RPMI8226 (cell line): ENCODE results near the gene GPBAR1.

Source experiments
- DNase-seq: peaks from one replicate; pipeline ENCODE4 v3.0.0-alpha.2; 2015

Gene GPBAR1

GRCh38 chr2:218260742-218261422 is at the start of gene GPBAR1:
GPBAR1 (plus strand) TSS chr2:218261015; CDS start chr2:218262725, 1,710 bp downstream.
- no peak for DNase-seq

GRCh38 chr2:218214116-218214515 is 46.7 kb upstream of the GPBAR1 start:
- DNase-seq: no peak

- no peak for DNase-seq
Measured at GRCh38 chr2:218216336-218216673, 44.5 kb upstream of the GPBAR1 start.

GRCh38 chr2:218216674-218217359 is 44.0 kb upstream of the GPBAR1 start, which contains the start of gene ARPC2:
ARPC2 (plus strand) TSS chr2:218217189; CDS start chr2:218217471, 282 bp downstream.
- peak; percentile 93 for DNase-seq

GRCh38 chr2:218217360-218218267 is 43.2 kb upstream of the GPBAR1 start:
- peak; percentile 53 for DNase-seq

GRCh38 chr2:218218268-218219185 is 42.3 kb upstream of the GPBAR1 start:
- peak; percentile 22 for DNase-seq

- no peak for DNase-seq
Measured at GRCh38 chr2:218219934-218220333, 40.9 kb upstream of the GPBAR1 start.

- peak; percentile 20 for DNase-seq
Measured at GRCh38 chr2:218221000-218221399, 39.8 kb upstream of the GPBAR1 start.

GRCh38 chr2:218223046-218223445 is 37.8 kb upstream of the GPBAR1 start:
- DNase-seq: no peak

GRCh38 chr2:218224186-218224585 is 36.6 kb upstream of the GPBAR1 start:
- DNase-seq: no peak

GRCh38 chr2:218226903-218227302 is 33.9 kb upstream of the GPBAR1 start:
- no peak for DNase-seq

- no peak for DNase-seq
Measured at GRCh38 chr2:218228366-218229090, 32.3 kb upstream of the GPBAR1 start.

GRCh38 chr2:218229239-218229638 is 31.6 kb upstream of the GPBAR1 start:
- DNase-seq: peak; percentile 64

GRCh38 chr2:218229851-218230250 is 31.0 kb upstream of the GPBAR1 start:
- peak; percentile 62 for DNase-seq

GRCh38 chr2:218230882-218231281 is 29.9 kb upstream of the GPBAR1 start:
- DNase-seq: peak; percentile 25

GRCh38 chr2:218233543-218233942 is 27.3 kb upstream of the GPBAR1 start:
- no peak for DNase-seq

- no peak for DNase-seq
Measured at GRCh38 chr2:218234521-218234920, 26.3 kb upstream of the GPBAR1 start.

- no peak for DNase-seq
Measured at GRCh38 chr2:218235017-218235416, 25.8 kb upstream of the GPBAR1 start.

- no peak for DNase-seq
Measured at GRCh38 chr2:218236829-218237228, 24.0 kb upstream of the GPBAR1 start.

GRCh38 chr2:218238887-218239286 is 21.9 kb upstream of the GPBAR1 start:
- DNase-seq: no peak

- no peak for DNase-seq
Measured at GRCh38 chr2:218244204-218244603, 16.6 kb upstream of the GPBAR1 start.

- no peak for DNase-seq
Measured at GRCh38 chr2:218244665-218245064, 16.1 kb upstream of the GPBAR1 start.
